Naive thymus-derived CD4-positive, alpha-beta T cell (primary cell): ENCODE measurements around the gene STX18. TPM values are rescaled to one million over a fixed set of nuclear protein-coding genes. Genes with fewer than 3 reads are reported as not detected.

Experiments used
- ATAC-seq: fragments of 150-1000 bp; cut with Tn5 transposase; 2 replicates; pipeline ENCODE4 v1.10.0; 2021; ENCODE audit warnings: mild to moderate bottlenecking, moderate library complexity
- CTCF ChIA-PET: fragments of 350-600 bp; sonication (Branson Sonifier 250); formaldehyde crosslinking; loops from one replicate; lab custom pipeline; 2021; ENCODE audit warnings: antibody characterized with exemption; lab: Charles Lee
- POLR2A ChIA-PET: fragments of 350-600 bp; sonication (Branson Sonifier 250); formaldehyde crosslinking; loops from one replicate; lab custom pipeline; 2021; ENCODE audit warnings: antibody characterized with exemption, inconsistent platforms; lab: Charles Lee
- DNase-seq, 9 donors: peaks; one replicate each; pipeline versions ENCODE4 v3.0.0 to v3.0.0-alpha.2; 2020 to 2022; ENCODE audit warnings: mixed read lengths in 1 of 9
- H3K27ac ChIP-seq: one replicate; pipeline ENCODE4 v1.7.0; 2013; ENCODE audit warnings: mild to moderate bottlenecking, low read depth, low read length, moderate library complexity
- H3K27me3 ChIP-seq, 2 donors: one replicate each; pipeline ENCODE4 v1.7.0; 2013; ENCODE audit warnings: low read length in 2 of 2, mild to moderate bottlenecking in 2 of 2, moderate library complexity in 2 of 2; ENCODE audit not compliant: control insufficient read depth in 2 of 2, insufficient read depth in 2 of 2
- H3K36me3 ChIP-seq, 3 experiments: 1 replicate in 2 of 3; 2 replicates in 1 of 3; pipeline ENCODE4 v1.7.0; 2013; ENCODE audit warnings: low read length in 3 of 3, mild to moderate bottlenecking in 3 of 3, moderate library complexity in 1 of 3; ENCODE audit not compliant: insufficient read depth in 3 of 3, control insufficient read depth in 2 of 3
- H3K4me1 ChIP-seq, 2 donors: one replicate each; pipeline ENCODE4 v1.7.0; 2013; ENCODE audit warnings: low read length in 2 of 2, mild to moderate bottlenecking in 2 of 2, moderate library complexity in 1 of 2; ENCODE audit not compliant: control insufficient read depth in 2 of 2, insufficient read depth in 2 of 2
- H3K4me3 ChIP-seq: 2 replicates; pipeline ENCODE4 v1.7.0; 2013; ENCODE audit warnings: mild to moderate bottlenecking, low read length
- H3K9me3 ChIP-seq, 3 experiments: 1 replicate in 2 of 3; 2 replicates in 1 of 3; pipeline ENCODE4 v1.7.0; 2013; ENCODE audit warnings: low read length in 3 of 3; ENCODE audit not compliant: control insufficient read depth in 2 of 3
- H3K27ac Mint-ChIP-seq, 9 donors: one replicate each; pipeline ENCODE4 v1.8.0; 2020 to 2022; ENCODE audit warnings: mixed read lengths in 9 of 9, mild to moderate bottlenecking in 8 of 9, moderate library complexity in 5 of 9, inconsistent platforms in 2 of 9
- H3K27me3 Mint-ChIP-seq, 5 donors: one replicate each; pipeline ENCODE4 v1.8.0; 2021 to 2022; ENCODE audit warnings: mixed read lengths in 5 of 5, mild to moderate bottlenecking in 1 of 5
- H3K36me3 Mint-ChIP-seq, 5 donors: one replicate each; pipeline ENCODE4 v1.8.0; 2020 to 2022; ENCODE audit warnings: mixed read lengths in 5 of 5, mild to moderate bottlenecking in 3 of 5, inconsistent platforms in 1 of 5
- H3K4me1 Mint-ChIP-seq, 7 donors: one replicate each; pipeline ENCODE4 v1.8.0; 2020 to 2022; ENCODE audit warnings: mixed read lengths in 7 of 7, mild to moderate bottlenecking in 3 of 7, inconsistent platforms in 1 of 7
- H3K4me3 Mint-ChIP-seq, 10 donors: one replicate each; pipeline ENCODE4 v1.8.0; 2020 to 2022; ENCODE audit warnings: mild to moderate bottlenecking in 10 of 10, mixed read lengths in 10 of 10, moderate library complexity in 6 of 10, inconsistent platforms in 2 of 10
- H3K9me3 Mint-ChIP-seq, 11 donors: one replicate each; pipeline ENCODE4 v1.8.0; 2020 to 2022; ENCODE audit warnings: mixed read lengths in 11 of 11, mild to moderate bottlenecking in 4 of 11, inconsistent platforms in 1 of 11, moderate library complexity in 1 of 11
- intact Hi-C, 2 donors: fragments of 100-400 bp; cut with micrococcal nuclease; formaldehyde crosslinking; loops; one replicate each; pipeline ENCODE4 v1.15.1; 2023
- polyA plus RNA-seq, 2 donors: library from polyadenylated mRNA; unstranded; fragments of 300-500 nt; fragmentation: Illumina TruSeq; gene quantifications; one replicate each; pipeline ENCODE4 v1.2.3, GENCODE V29; 2021
- total RNA-seq, 6 experiments: library from RNA in 5 of 6; stranded (reverse) in 5 of 6; gene quantifications; 1 replicate in 5 of 6; 2 replicates in 1 of 6; pipeline ENCODE4 v1.2.3 and lab custom pipeline; 2021 to 2026

STX18 gene
- total and polyA plus RNA-seq, 7 experiments from 2014 or later, result 16.3 to 28.0 (median 22.7) TPM

GRCh38 chr4:4408132-4408523 lies 133.7 kb downstream of the STX18 start:
- Histone ChIP-seq H3K36me3 (no peaks in the 10 kb centered on the region), H3K4me1 (no peaks in the 10 kb centered on the region), H3K27me3 (no peaks in the 10 kb centered on the region), H3K27ac (no peak overlapping the region), H3K4me3 (no peak overlapping the region), H3K9me3 (no peaks in the 10 kb centered on the region)
- ChIA-PET POLR2A (no interaction called here), CTCF (no interaction called here)
- no peaks in the 10 kb centered on the region for H3K4me1 Mint-ChIP-seq
- H3K27me3 Mint-ChIP-seq, result peaks cover 0 to 12% (median 0%) of the 10 kb centered on the region in 5 donors
- no peaks in the 10 kb centered on the region for H3K9me3 Mint-ChIP-seq
- DNase-seq, result no peak
- ATAC-seq, result no peak
- H3K4me3 Mint-ChIP-seq, result no peak overlapping the region
- H3K36me3 Mint-ChIP-seq, result peaks cover 0 to 7% (median 0%) of the 10 kb centered on the region in 5 donors
- intact Hi-C loops, result no loop called here
- H3K27ac Mint-ChIP-seq, result no peak overlapping the region

GRCh38 chr4:4407299-4408131 lies 134.3 kb downstream of the STX18 start:
- no peaks in the 10 kb centered on the region for H3K36me3 ChIP-seq
- DNase-seq (no peak), ATAC-seq (no peak)
- H3K27ac Mint-ChIP-seq, result no peak overlapping the region
- no peaks in the 10 kb centered on the region for H3K4me1 ChIP-seq
- H3K4me3 ChIP-seq, result no peak overlapping the region
- no peak overlapping the region for H3K27ac ChIP-seq
- peaks cover 0 to 16% (median 0%) of the 10 kb centered on the region in 5 donors for H3K27me3 Mint-ChIP-seq
- intact Hi-C loops, result no loop called here
- ChIA-PET CTCF (no interaction called here), POLR2A (no interaction called here)
- no peaks in the 10 kb centered on the region for H3K9me3 ChIP-seq
- no peaks in the 10 kb centered on the region for H3K9me3 Mint-ChIP-seq
- H3K27me3 ChIP-seq, result no peaks in the 10 kb centered on the region
- H3K4me3 Mint-ChIP-seq, result no peak overlapping the region
- peaks cover 0 to 11% (median 0%) of the 10 kb centered on the region in 5 donors for H3K36me3 Mint-ChIP-seq
- H3K4me1 Mint-ChIP-seq, result no peaks in the 10 kb centered on the region

GRCh38 chr4:4406455-4407298 lies 135.2 kb downstream of the STX18 start:
- Histone ChIP-seq H3K27me3 (no peaks in the 10 kb centered on the region), H3K27ac (no peak overlapping the region), H3K4me1 (no peaks in the 10 kb centered on the region), H3K36me3 (no peaks in the 10 kb centered on the region), H3K9me3 (no peaks in the 10 kb centered on the region), H3K4me3 (no peak overlapping the region)
- Mint-ChIP-seq H3K27ac (no peak overlapping the region), H3K9me3 (no peaks in the 10 kb centered on the region), H3K36me3 (peaks cover 0 to 11% (median 0%) of the 10 kb centered on the region in 5 donors), H3K4me3 (no peak overlapping the region), H3K4me1 (no peaks in the 10 kb centered on the region), H3K27me3 (peaks cover 0 to 18% (median 0%) of the 10 kb centered on the region in 5 donors)
- CTCF ChIA-PET, result interaction anchor here (0.8 kb wide), 1 partner anchor 13 kb away, joined by 3 read pairs; no protein-coding TSS in a partner anchor
- DNase-seq (no peak), ATAC-seq (no peak)
- intact Hi-C loops, result no loop called here
- POLR2A ChIA-PET, result no interaction called here

GRCh38 chr4:4405358-4405962 lies 136.4 kb downstream of the STX18 start:
- no peak for DNase-seq
- Histone ChIP-seq H3K4me3 (no peak overlapping the region), H3K4me1 (no peaks in the 10 kb centered on the region), H3K9me3 (no peaks in the 10 kb centered on the region), H3K27me3 (no peaks in the 10 kb centered on the region), H3K27ac (no peak overlapping the region), H3K36me3 (no peaks in the 10 kb centered on the region)
- Mint-ChIP-seq H3K4me3 (no peak overlapping the region), H3K27me3 (peaks cover 0 to 18% (median 0%) of the 10 kb centered on the region in 5 donors), H3K4me1 (no peaks in the 10 kb centered on the region), H3K27ac (no peak overlapping the region), H3K36me3 (peaks cover 0 to 10% (median 0%) of the 10 kb centered on the region in 5 donors), H3K9me3 (peaks cover 0 to 1% (median 0%) of the 10 kb centered on the region in 11 donors)
- CTCF ChIA-PET, result no interaction called here
- intact Hi-C loops, result no loop called here
- POLR2A ChIA-PET, result no interaction called here
- ATAC-seq, result no peak

- H3K4me1 ChIP-seq, result no peaks in the 10 kb centered on the region
- Mint-ChIP-seq H3K27ac (no peak overlapping the region), H3K27me3 (peaks cover 0 to 18% (median 4%) of the 10 kb centered on the region in 5 donors), H3K36me3 (peaks cover 0 to 17% (median 7%) of the 10 kb centered on the region in 5 donors), H3K4me3 (no peak overlapping the region), H3K4me1 (no peaks in the 10 kb centered on the region), H3K9me3 (peaks cover 0 to 2% (median 0%) of the 10 kb centered on the region in 11 donors)
- no peak for ATAC-seq
- ChIA-PET POLR2A (no interaction called here), CTCF (no interaction called here)
- H3K27me3 ChIP-seq, result no peaks in the 10 kb centered on the region
- DNase-seq, result no peak
- no peak overlapping the region for H3K27ac ChIP-seq
- intact Hi-C loops, result no loop called here
- no peaks in the 10 kb centered on the region for H3K36me3 ChIP-seq
- no peak overlapping the region for H3K4me3 ChIP-seq
- H3K9me3 ChIP-seq, result no peaks in the 10 kb centered on the region
Measured at GRCh38 chr4:4402966-4403365, 138.9 kb downstream of the STX18 start.

- Histone ChIP-seq H3K4me1 (no peaks in the 10 kb centered on the region), H3K9me3 (no peaks in the 10 kb centered on the region), H3K4me3 (no peak overlapping the region), H3K36me3 (no peaks in the 10 kb centered on the region), H3K27ac (no peak overlapping the region), H3K27me3 (no peaks in the 10 kb centered on the region)
- ATAC-seq, result no peak
- ChIA-PET POLR2A (no interaction called here), CTCF (interaction anchor here (1.1 kb wide), 1 partner anchor 29 kb away, joined by 3 read pairs; no protein-coding TSS in a partner anchor)
- DNase-seq, result no peak
- peaks cover 0 to 3% (median 0%) of the 10 kb centered on the region in 11 donors for H3K9me3 Mint-ChIP-seq
- intact Hi-C loops, result no loop called here
- no peak overlapping the region for H3K27ac Mint-ChIP-seq
- no peak overlapping the region for H3K4me3 Mint-ChIP-seq
- H3K4me1 Mint-ChIP-seq, result no peaks in the 10 kb centered on the region
- peaks cover 0 to 16% (median 2%) of the 10 kb centered on the region in 5 donors for H3K27me3 Mint-ChIP-seq
- H3K36me3 Mint-ChIP-seq, result peaks cover 0 to 20% (median 7%) of the 10 kb centered on the region in 5 donors
Measured at GRCh38 chr4:4401036-4401435, 140.8 kb downstream of the STX18 start.
